Superior temporal gyrus (tissue), 1 donor: Measurements from ENCODE around the gene ADCYAP1R1.

Source experiments
- DNase-seq: peaks from one replicate; pipeline ENCODE4 v3.0.0-alpha.2; 2016; ENCODE audit errors: extremely low spot score

Gene ADCYAP1R1

GRCh38 chr7:31105256-31105950 lies 53.3 kb downstream of the ADCYAP1R1 start:
- DNase-seq, result no peak

- no peak for DNase-seq
Observed at GRCh38 chr7:31106303-31107105, 54.4 kb downstream of the ADCYAP1R1 start.

- DNase-seq, result no peak
Observed at GRCh38 chr7:31107106-31108090, 55.3 kb downstream of the ADCYAP1R1 start.

GRCh38 chr7:31108097-31108657 lies 56.1 kb downstream of the ADCYAP1R1 start:
- DNase-seq, result no peak

- no peak for DNase-seq
Observed at GRCh38 chr7:31109751-31110150, 57.6 kb downstream of the ADCYAP1R1 start.

- no peak for DNase-seq
Observed at GRCh38 chr7:31110331-31111108, 58.4 kb downstream of the ADCYAP1R1 start.

- no peak for DNase-seq
Observed at GRCh38 chr7:31111109-31111451, 59.0 kb downstream of the ADCYAP1R1 start.

GRCh38 chr7:31113660-31114059 lies 61.6 kb downstream of the ADCYAP1R1 start:
- DNase-seq, result no peak

GRCh38 chr7:31114593-31115343 lies 62.7 kb downstream of the ADCYAP1R1 start:
- no peak for DNase-seq

GRCh38 chr7:31116615-31117014 lies 64.5 kb downstream of the ADCYAP1R1 start:
- no peak for DNase-seq

GRCh38 chr7:31119249-31119648 lies 67.1 kb downstream of the ADCYAP1R1 start:
- no peak for DNase-seq

- DNase-seq, result no peak
Observed at GRCh38 chr7:31120800-31121513, 68.8 kb downstream of the ADCYAP1R1 start.

- no peak for DNase-seq
Observed at GRCh38 chr7:31121601-31122000, 69.5 kb downstream of the ADCYAP1R1 start.

GRCh38 chr7:31122649-31123058 lies 70.5 kb downstream of the ADCYAP1R1 start:
- peak; percentile 89 for DNase-seq

- no peak for DNase-seq
Observed at GRCh38 chr7:31123321-31123720, 71.2 kb downstream of the ADCYAP1R1 start.

- no peak for DNase-seq
Observed at GRCh38 chr7:31123726-31124125, 71.6 kb downstream of the ADCYAP1R1 start.

GRCh38 chr7:31125171-31125570 lies 73.1 kb downstream of the ADCYAP1R1 start:
- DNase-seq, result no peak

- no peak for DNase-seq
Observed at GRCh38 chr7:31126976-31127375, 74.9 kb downstream of the ADCYAP1R1 start.

GRCh38 chr7:31129067-31129466 lies 77.0 kb downstream of the ADCYAP1R1 start:
- DNase-seq, result no peak

GRCh38 chr7:31133497-31133896 lies 81.4 kb downstream of the ADCYAP1R1 start:
- no peak for DNase-seq
